Measurements from ENCODE around the gene AUP1. TPM values are rescaled to one million over a fixed set of nuclear protein-coding genes. Genes with fewer than 3 reads are reported as not detected.

Gene AUP1
- total RNA-seq, 4 donors from 2014 or later = 111 to 207 (median 135) TPM

GRCh38 chr2:74514368-74515270 is 14.9 kb downstream of the AUP1 start, which contains the start of gene TLX2:
Gene TLX2, plus strand, starts transcription at chr2:74514450. Its CDS starts 357 bp downstream, at chr2:74514807.
- Histone ChIP-seq H3K27me3 (peaks cover 0 to 91% of the 10 kb centered on the region in 2 donors), H3K4me1 (peaks cover 0 to 30% (median 22%) of the 10 kb centered on the region in 4 donors), H3K4me3 (peak within 1 kb of the TSS in 1 of 4 donors; percentile 1), H3K9me3 (no peaks in the 10 kb centered on the region), H3K36me3 (no peaks in the 10 kb centered on the region), H3K27ac (no peak within 1 kb of the TSS)
- TF ChIP-seq POLR2A (IDR thresholded peaks at IDR 0.05) (no peak), CTCF (IDR thresholded peaks at IDR 0.05) (no peak), EP300 (IDR thresholded peaks at IDR 0.05) (no peak)
- whole genome bisulfite sequencing, 2 donors = 5% methylated on average over 37 to 38 of the region's 82 CpGs
- no peak for DNase-seq (ENCODE audit: low spot score in 2 of 2)

GRCh38 chr2:74513605-74514367 is 15.7 kb downstream of the AUP1 start:
- H3K36me3 ChIP-seq = no peaks in the 10 kb centered on the region
- no peak overlapping the region for H3K27ac ChIP-seq
- TF ChIP-seq CTCF (IDR thresholded peaks at IDR 0.05) (no peak), EP300 (IDR thresholded peaks at IDR 0.05) (peak in 1 of 2 donors; percentile 85), POLR2A (IDR thresholded peaks at IDR 0.05) (no peak)
- H3K4me3 ChIP-seq = no peak overlapping the region
- H3K9me3 ChIP-seq = no peaks in the 10 kb centered on the region
- peaks cover 0 to 30% (median 22%) of the 10 kb centered on the region in 4 donors for H3K4me1 ChIP-seq
- H3K27me3 ChIP-seq = peaks cover 0 to 85% of the 10 kb centered on the region in 2 donors
- 6 to 8% methylated on average over 37 to 39 of the region's 52 CpGs for WGBS, 2 donors
- DNase-seq (ENCODE audit: low spot score in 2 of 2) = no peak

GRCh38 chr2:74512744-74513604 is 16.5 kb downstream of the AUP1 start:
- H3K4me1 ChIP-seq = peaks cover 0 to 35% (median 24%) of the 10 kb centered on the region in 4 donors
- TF ChIP-seq POLR2A (IDR thresholded peaks at IDR 0.05) = no peak
- TF ChIP-seq EP300 (IDR thresholded peaks at IDR 0.05) = no peak
- TF ChIP-seq CTCF (IDR thresholded peaks at IDR 0.05) = no peak
- H3K27me3 ChIP-seq = peaks cover 0 to 77% of the 10 kb centered on the region in 2 donors
- H3K27ac ChIP-seq = no peak overlapping the region
- WGBS, 2 donors = 6 to 8% methylated on average over 16 to 35 of the region's 36 CpGs
- H3K4me3 ChIP-seq = no peak overlapping the region
- DNase-seq (ENCODE audit: low spot score in 2 of 2) = no peak
- H3K9me3 ChIP-seq = no peaks in the 10 kb centered on the region
- no peaks in the 10 kb centered on the region for H3K36me3 ChIP-seq

GRCh38 chr2:74511104-74511989 is 18.2 kb downstream of the AUP1 start:
- Histone ChIP-seq H3K9me3 (no peaks in the 10 kb centered on the region), H3K4me1 (peaks cover 0 to 39% (median 30%) of the 10 kb centered on the region in 4 donors), H3K27me3 (peaks cover 0 to 60% of the 10 kb centered on the region in 2 donors), H3K27ac (no peak overlapping the region), H3K36me3 (peaks cover 0 to 2% (median 0%) of the 10 kb centered on the region in 3 donors), H3K4me3 (no peak overlapping the region)
- TF ChIP-seq POLR2A (IDR thresholded peaks at IDR 0.05) (no peak), EP300 (IDR thresholded peaks at IDR 0.05) (no peak), CTCF (IDR thresholded peaks at IDR 0.05) (no peak)
- DNase-seq (ENCODE audit: low spot score in 2 of 2) = no peak
- WGBS, 2 donors = 37 to 43% methylated on average over 11 of the region's 11 CpGs
